D721Med (cell line): Measurements from ENCODE around the gene HIBADH.

Source experiments
- DNase-seq: peaks from one replicate; pipeline ENCODE4 v3.0.0; 2011; ENCODE audit warnings: low spot score; ENCODE audit not compliant: insufficient read length
- FAIRE-seq: peaks from 2 replicates; lab custom pipeline; 2011; peaks lifted over from hg19 to GRCh38; lab: Jason Lieb, UNC
- CTCF ChIP-seq: IDR thresholded peaks from 2 replicates; pipeline ENCODE4 v1.5.1; 2012; ENCODE audit warnings: mild to moderate bottlenecking, control low read depth; ENCODE audit not compliant: insufficient read depth; ENCODE audit errors: missing control alignments

HIBADH gene

GRCh38 chr7:27522566-27522965, 140.1 kb downstream of the HIBADH start:
- no peak for FAIRE-seq
- DNase-seq = no peak
- TF ChIP-seq CTCF = no peak

- DNase-seq (no peak), FAIRE-seq (no peak)
- TF ChIP-seq CTCF = no peak
Measured at GRCh38 chr7:27520815-27521790, 141.6 kb downstream of the HIBADH start.

- FAIRE-seq = no peak
- no peak for DNase-seq
- no peak for TF ChIP-seq CTCF
Measured at GRCh38 chr7:27519793-27520469, 142.8 kb downstream of the HIBADH start.

- FAIRE-seq = no peak
- TF ChIP-seq CTCF = no peak
Measured at GRCh38 chr7:27518561-27519350, 143.9 kb downstream of the HIBADH start.

GRCh38 chr7:27516421-27516820, 146.3 kb downstream of the HIBADH start:
- FAIRE-seq (no peak), DNase-seq (no peak)

More at GRCh38 chr7:27518561-27519350, 143.9 kb downstream of the HIBADH start:
- DNase-seq = no peak

GRCh38 chr7:27515933-27516332, 146.8 kb downstream of the HIBADH start:
- no peak for TF ChIP-seq CTCF
- DNase-seq (no peak), FAIRE-seq (no peak)

More at GRCh38 chr7:27516421-27516820, 146.3 kb downstream of the HIBADH start:
- TF ChIP-seq CTCF = no peak
